Measurements from ENCODE around the gene VPS13D.

- TF ChIP-seq NRF1 (IDR thresholded peaks at IDR 0.05; ENCODE audit: low read depth, low read length) (no peak), USF2 (IDR thresholded peaks at IDR 0.05; ENCODE audit: borderline replicate concordance, low read depth, low read length) (no peak), ZBTB33 (IDR thresholded peaks at IDR 0.05; ENCODE audit: borderline replicate concordance, low read depth) (no peak), CTCF (IDR thresholded peaks at IDR 0.05) (no peak), FOXJ3 (CRISPR knock-in tag; IDR thresholded peaks at IDR 0.05) (no peak)
These were observed 126.4 kb downstream of the VPS13D start for GRCh38 chr1:12356004-12356890.

Measured in SK-N-SH (cell line).